Gastrocnemius medialis (tissue), 4 donors: ENCODE data around the gene L3MBTL2. TPM values are rescaled to one million over a fixed set of nuclear protein-coding genes. Genes with fewer than 3 reads are reported as not detected.

Source experiments
- ATAC-seq, 2 donors: fragments of 150-250 bp; one replicate each; pipeline ENCODE4 v1.9.1; 2016
- DNase-seq, 2 donors: peaks; one replicate each; pipeline ENCODE4 v3.0.0-alpha.2; 2019
- H3K27ac ChIP-seq, 4 donors: fragments of 200-600 bp; sonication (generic); 1 replicate in 1 of 4; 2 replicates in 3 of 4; pipeline ENCODE4 v1.5.1; 2016 to 2018; ENCODE audit warnings: mild to moderate bottlenecking in 2 of 4, moderate library complexity in 1 of 4
- H3K27me3 ChIP-seq, 3 donors: fragments of 200-600 bp; sonication (generic) in 2 of 3; 1 replicate in 1 of 3; 2 replicates in 2 of 3; pipeline versions ENCODE4 v1.5.1 to v1.6.0; 2016 to 2019; ENCODE audit warnings: mild to moderate bottlenecking in 1 of 3, moderate library complexity in 1 of 3
- H3K36me3 ChIP-seq, 2 donors: fragments of 200-600 bp; sonication (generic) in 1 of 2; one replicate each; pipeline ENCODE4 v1.5.1; 2017 to 2018
- H3K4me1 ChIP-seq, 2 donors: fragments of 200-600 bp; sonication (generic) in 1 of 2; one replicate each; pipeline ENCODE4 v1.5.1; 2016 to 2017; ENCODE audit warnings: mild to moderate bottlenecking in 2 of 2
- H3K4me3 ChIP-seq, 4 donors: fragments of 200-600 bp; sonication (generic) in 3 of 4; 1 replicate in 1 of 4; 2 replicates in 3 of 4; pipeline ENCODE4 v1.5.1; 2016 to 2019; ENCODE audit warnings: mild to moderate bottlenecking in 2 of 4
- H3K9me3 ChIP-seq, 3 donors: fragments of 200-600 bp; sonication (generic) in 2 of 3; 1 replicate in 1 of 3; 2 replicates in 2 of 3; pipeline ENCODE4 v1.5.1; 2016 to 2019
- POLR2A ChIP-seq, 2 donors: fragments of 450-650 bp; IDR thresholded peaks; one replicate each; pipeline ENCODE4 v1.6.1; 2017; ENCODE audit warnings: antibody characterized with exemption in 2 of 2, mild to moderate bottlenecking in 2 of 2, moderate library complexity in 2 of 2
- in situ Hi-C, 4 donors: fragments of 200-750 bp; cut with MboI; loops; one replicate each; pipeline versions ENCODE4 v1.15.0 to v1.8.0; 2017; ENCODE audit warnings: low sequenced_read_pairs in 4 of 4
- intact Hi-C: fragments of 100-400 bp; cut with DNase I; formaldehyde crosslinking; loops from one replicate; pipeline ENCODE4 v1.15.1; 2023; ENCODE audit warnings: low total_unique reads
- total RNA-seq, 4 donors: library from RNA; depleted of rRNA; stranded (reverse); fragments of >200 nt; gene quantifications; one replicate each; pipeline versions ENCODE4 v1.1.0 to v1.2.3, GENCODE V29; 2016
- TF ChIP-seq, protein P1 (sequence below), 5 experiments: fragments of 450-650 bp in 3 of 5; fragments of 200-600 bp in 2 of 5; sonication (generic) in 2 of 5; IDR thresholded peaks in 4 of 5; conservative IDR thresholded peaks in 1 of 5; 1 replicate in 4 of 5; 2 replicates in 1 of 5; pipeline ENCODE4 v1.5.1; 2016 to 2019; ENCODE audit warnings: antibody characterized with exemption in 5 of 5, mild to moderate bottlenecking in 3 of 5, moderate library complexity in 3 of 5

Gene L3MBTL2
- total RNA-seq, 4 donors from 2014 or later, result 4.8 to 14.4 (median 12.4) TPM

DNA sequence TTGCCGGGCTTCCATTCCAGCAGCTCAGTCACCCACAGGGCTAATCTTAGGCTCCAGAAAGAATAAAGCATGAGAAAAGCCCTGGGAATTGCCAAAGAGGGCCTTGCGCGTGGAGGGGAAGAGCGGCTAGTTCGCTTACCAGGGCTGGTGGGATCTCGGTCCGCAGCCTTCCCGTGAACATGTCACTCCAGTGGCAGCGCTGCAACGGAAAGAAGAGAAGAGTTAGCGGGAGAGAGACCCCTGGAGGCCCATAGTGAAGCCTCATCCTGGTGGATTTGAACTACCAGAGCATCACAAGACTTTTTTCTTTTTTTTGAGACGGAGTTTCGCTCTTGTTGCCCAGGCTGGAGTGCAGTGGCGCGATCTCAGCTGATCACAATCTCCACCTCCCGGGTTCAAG lies 62.8 kb downstream of the L3MBTL2 start:
- in situ Hi-C loops, result no loop called here
- no peaks in the 10 kb centered on the region for H3K4me1 ChIP-seq
- intact Hi-C loops, result no loop called here
- TF ChIP-seq POLR2A (IDR thresholded peaks at IDR 0.05), result no peak
- TF ChIP-seq, protein P1, sequence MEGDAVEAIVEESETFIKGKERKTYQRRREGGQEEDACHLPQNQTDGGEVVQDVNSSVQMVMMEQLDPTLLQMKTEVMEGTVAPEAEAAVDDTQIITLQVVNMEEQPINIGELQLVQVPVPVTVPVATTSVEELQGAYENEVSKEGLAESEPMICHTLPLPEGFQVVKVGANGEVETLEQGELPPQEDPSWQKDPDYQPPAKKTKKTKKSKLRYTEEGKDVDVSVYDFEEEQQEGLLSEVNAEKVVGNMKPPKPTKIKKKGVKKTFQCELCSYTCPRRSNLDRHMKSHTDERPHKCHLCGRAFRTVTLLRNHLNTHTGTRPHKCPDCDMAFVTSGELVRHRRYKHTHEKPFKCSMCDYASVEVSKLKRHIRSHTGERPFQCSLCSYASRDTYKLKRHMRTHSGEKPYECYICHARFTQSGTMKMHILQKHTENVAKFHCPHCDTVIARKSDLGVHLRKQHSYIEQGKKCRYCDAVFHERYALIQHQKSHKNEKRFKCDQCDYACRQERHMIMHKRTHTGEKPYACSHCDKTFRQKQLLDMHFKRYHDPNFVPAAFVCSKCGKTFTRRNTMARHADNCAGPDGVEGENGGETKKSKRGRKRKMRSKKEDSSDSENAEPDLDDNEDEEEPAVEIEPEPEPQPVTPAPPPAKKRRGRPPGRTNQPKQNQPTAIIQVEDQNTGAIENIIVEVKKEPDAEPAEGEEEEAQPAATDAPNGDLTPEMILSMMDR (IDR thresholded peaks at IDR 0.05 in 4 of 5, conservative IDR thresholded peaks at IDR 0.05 in 1 of 5), result no peak
- no peak overlapping the region for H3K27ac ChIP-seq
- H3K27me3 ChIP-seq, result no peaks in the 10 kb centered on the region
- H3K36me3 ChIP-seq, result peaks cover 0 to 80% of the 10 kb centered on the region in 2 donors
- H3K4me3 ChIP-seq, result no peak overlapping the region
- no peak for ATAC-seq
- DNase-seq, result no peak
- no peaks in the 10 kb centered on the region for H3K9me3 ChIP-seq

DNA sequence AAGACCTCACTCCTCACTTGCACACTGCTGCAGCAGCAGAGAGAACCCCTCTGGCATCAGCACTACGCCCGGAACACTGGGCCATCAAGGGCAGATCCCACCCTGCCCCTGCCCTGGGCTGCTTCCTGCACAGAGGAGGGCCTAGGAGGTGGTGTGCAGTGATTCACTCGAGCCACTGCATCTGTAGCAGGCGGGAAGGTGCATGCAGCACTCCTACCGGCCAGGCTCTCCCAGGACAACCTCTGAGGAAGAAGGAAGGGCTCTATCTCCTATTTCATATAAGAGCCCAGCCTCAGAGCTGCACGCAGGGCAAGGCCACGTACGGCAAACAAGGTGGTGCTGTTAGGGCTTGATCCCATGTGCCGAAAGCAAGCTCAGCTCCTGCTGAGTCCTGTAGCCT lies 66.7 kb downstream of the L3MBTL2 start:
- Histone ChIP-seq H3K27ac (no peak overlapping the region), H3K4me3 (no peak overlapping the region), H3K27me3 (no peaks in the 10 kb centered on the region), H3K36me3 (peaks cover 0 to 88% of the 10 kb centered on the region in 2 donors), H3K9me3 (no peaks in the 10 kb centered on the region), H3K4me1 (no peaks in the 10 kb centered on the region)
- ATAC-seq, result no peak
- DNase-seq, result no peak
- in situ Hi-C loops (no loop called here), intact Hi-C loops (no loop called here)
- no peak for TF ChIP-seq POLR2A (IDR thresholded peaks at IDR 0.05)
- TF ChIP-seq, protein P1 (IDR thresholded peaks at IDR 0.05 in 4 of 5, conservative IDR thresholded peaks at IDR 0.05 in 1 of 5), result no peak

- TF ChIP-seq POLR2A (IDR thresholded peaks at IDR 0.05), result no peak
- TF ChIP-seq, protein P1 (IDR thresholded peaks at IDR 0.05 in 4 of 5, conservative IDR thresholded peaks at IDR 0.05 in 1 of 5), result no peak
- no peak overlapping the region for H3K27ac ChIP-seq
- H3K9me3 ChIP-seq, result no peaks in the 10 kb centered on the region
- no peak overlapping the region for H3K4me3 ChIP-seq
- H3K36me3 ChIP-seq, result peaks cover 0 to 86% of the 10 kb centered on the region in 2 donors
- no peak for DNase-seq
- no peaks in the 10 kb centered on the region for H3K4me1 ChIP-seq
- no peaks in the 10 kb centered on the region for H3K27me3 ChIP-seq
- intact Hi-C loops (no loop called here), in situ Hi-C loops (no loop called here)
- peak; percentile 27 to 66 for ATAC-seq
Measured at GRCh38 chr22:41273128-41273527, 68.0 kb downstream of the L3MBTL2 start.

DNA sequence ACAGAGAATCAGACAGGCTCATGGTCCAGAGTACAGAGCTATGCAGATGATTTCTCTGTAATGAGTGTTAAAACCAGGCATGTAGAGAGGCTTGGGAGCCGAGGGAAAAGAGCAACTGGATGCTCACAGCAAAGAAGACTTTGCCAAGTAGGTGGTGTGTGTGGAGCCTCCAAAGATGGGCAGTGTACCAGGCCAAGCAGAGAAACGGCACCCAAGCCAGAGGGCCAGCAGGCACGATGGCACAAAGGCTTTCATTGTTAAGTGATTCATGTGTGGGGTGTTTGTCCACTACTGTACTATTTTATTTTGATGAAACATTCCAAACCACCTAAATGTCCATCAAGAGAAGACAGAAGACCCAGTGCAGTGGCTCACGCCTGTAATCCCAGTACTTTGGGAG lies 69.7 kb downstream of the L3MBTL2 start:
- H3K9me3 ChIP-seq, result no peaks in the 10 kb centered on the region
- peaks cover 0 to 86% of the 10 kb centered on the region in 2 donors for H3K36me3 ChIP-seq

More for the DNA sequence above, 69.7 kb downstream of the L3MBTL2 start:
- intact Hi-C loops (no loop called here), in situ Hi-C loops (loop anchor here in 1 of 4 donors (25.0 kb wide), 1 partner anchor 262 kb away; the partner anchor contains the start of gene POLR3H)
- TF ChIP-seq POLR2A (IDR thresholded peaks at IDR 0.05), result no peak
- TF ChIP-seq, protein P1 (IDR thresholded peaks at IDR 0.05 in 4 of 5, conservative IDR thresholded peaks at IDR 0.05 in 1 of 5), result no peak
- ATAC-seq, result peak in 1 of 2 donors; percentile 21
- no peaks in the 10 kb centered on the region for H3K4me1 ChIP-seq
- H3K27ac ChIP-seq, result no peak overlapping the region
- no peaks in the 10 kb centered on the region for H3K27me3 ChIP-seq
- DNase-seq, result no peak
- no peak overlapping the region for H3K4me3 ChIP-seq
